ENCODE data around the gene PTPRB. TPM values are rescaled to one million over a fixed set of nuclear protein-coding genes. Genes with fewer than 3 reads are reported as not detected.

Gene PTPRB
- total and polyA plus RNA-seq, 2 donors (not counting 3 experiments of a cell fraction or from before 2014, with no cell fraction given): 64.1 to 151 TPM

- H3K27ac ChIP-seq (ENCODE audit: insufficient read depth, low read depth, low read length): no peak overlapping the region
- no peak overlapping the region for H3K4me2 ChIP-seq (ENCODE audit: insufficient read depth, low read length)
- DNase-seq (ENCODE audit: low read depth, low spot score) (no peak), FAIRE-seq (no peak)
- POLR2A ChIA-PET: no interaction called here
- intact Hi-C loops (cut with micrococcal nuclease): no loop called here
- BruUV-seq (replicated peaks): no TSS peak
- no peak overlapping the region for H3K4me3 ChIP-seq (replicated peaks in 1 of 3; ENCODE audit: insufficient read depth in 1 of 3, low read depth in 1 of 3, low read length in 3 of 3)
- peaks cover 17% of the 10 kb centered on the region for H3K79me2 ChIP-seq (ENCODE audit: control insufficient read depth, insufficient read depth, low read length)
- dilution Hi-C loops (cut with MboI; ENCODE audit: extremely low pct_ligation_motif_present, low sequenced_read_pairs): no loop called here
- no peaks in the 10 kb centered on the region for H3K9me1 ChIP-seq (replicated peaks; ENCODE audit: control insufficient read depth, extremely low read depth, insufficient read depth, low read length)
- no peak overlapping the region for H2AFZ ChIP-seq (ENCODE audit: low read depth, low read length)
- H3K36me3 ChIP-seq (ENCODE audit: control insufficient read depth in 2 of 2, extremely low read depth in 1 of 2, insufficient read depth in 2 of 2, low read length in 2 of 2): no peaks in the 10 kb centered on the region
- no peaks in the 10 kb centered on the region for H3K27me3 ChIP-seq (ENCODE audit: control insufficient read depth in 2 of 2, insufficient read depth in 2 of 2, low read length in 2 of 2)
- CTCF ChIA-PET: interaction anchor here (1.0 to 1.3 kb wide), 3 partner anchors 8 to 740 kb away, joined by 3 to 4 read pairs (median 3); no protein-coding TSS in a partner anchor
- H3K9ac ChIP-seq (replicated peaks; ENCODE audit: extremely low read depth, insufficient read depth, low read length): no peak overlapping the region
- H3K9me3 ChIP-seq (replicated peaks; ENCODE audit: control insufficient read depth, insufficient read depth, low read length): no peaks in the 10 kb centered on the region
- TF ChIP-seq CTCF (IDR thresholded peaks at IDR 0.05; ENCODE audit: extremely low read depth in 1 of 2, insufficient read depth in 1 of 2, low read depth in 1 of 2, low read length in 2 of 2) (no peak), POLR2A (IDR thresholded peaks at IDR 0.05; ENCODE audit: low read depth, low read length) (no peak), GATA2 (IDR thresholded peaks at IDR 0.05; ENCODE audit: insufficient read depth, insufficient read length, low read depth, low read length) (no peak), EZH2 (IDR thresholded peaks at IDR 0.05; ENCODE audit: borderline replicate concordance, low read depth, low read length, severe bottlenecking) (no peak), MAX (IDR thresholded peaks at IDR 0.05; ENCODE audit: insufficient read depth, insufficient read length) (no peak), MYC (IDR thresholded peaks at IDR 0.05; ENCODE audit: low read depth, low read length) (no peak), FOS (IDR thresholded peaks at IDR 0.05; ENCODE audit: borderline replicate concordance, insufficient read depth, low read length) (no peak), JUN (IDR thresholded peaks at IDR 0.05; ENCODE audit: borderline replicate concordance, insufficient read depth, insufficient read length, low read depth) (no peak), POLR2AphosphoS5 (IDR thresholded peaks at IDR 0.05; ENCODE audit: insufficient read depth, low read depth, low read length) (no peak)
- peaks cover 42% of the 10 kb centered on the region for H3K4me1 ChIP-seq (ENCODE audit: control insufficient read depth, extremely low read depth, insufficient read depth, low read length)
- no peaks in the 10 kb centered on the region for H4K20me1 ChIP-seq (replicated peaks; ENCODE audit: control insufficient read depth, extremely low read depth, insufficient read depth, low read length)
Observed at GRCh38 chr12:70640901-70641300, 3.7 kb upstream of the PTPRB start.
